Measurements from ENCODE around the gene C8A.

The C8A gene

DNA sequence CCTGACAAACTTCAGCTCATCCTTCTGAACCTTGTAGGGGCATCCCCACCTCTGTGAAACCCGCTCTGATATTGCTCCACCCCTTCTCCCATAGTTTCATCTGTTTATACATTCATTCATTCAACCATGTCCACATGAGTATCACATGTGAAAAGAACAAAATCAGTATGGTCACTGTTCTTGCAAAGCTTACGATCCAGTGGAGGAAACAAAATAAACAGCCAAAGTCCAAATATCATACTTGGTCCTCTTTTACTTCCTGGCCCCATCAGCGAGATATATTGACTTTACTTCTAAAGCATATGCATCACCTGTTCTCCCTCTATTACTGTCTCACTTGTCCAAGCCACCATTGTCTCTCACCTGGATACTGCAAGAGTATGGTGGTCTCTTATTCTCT is 35.6 kb downstream of the C8A start:
- no peak for DNase-seq (ENCODE audit: low spot score)

DNA sequence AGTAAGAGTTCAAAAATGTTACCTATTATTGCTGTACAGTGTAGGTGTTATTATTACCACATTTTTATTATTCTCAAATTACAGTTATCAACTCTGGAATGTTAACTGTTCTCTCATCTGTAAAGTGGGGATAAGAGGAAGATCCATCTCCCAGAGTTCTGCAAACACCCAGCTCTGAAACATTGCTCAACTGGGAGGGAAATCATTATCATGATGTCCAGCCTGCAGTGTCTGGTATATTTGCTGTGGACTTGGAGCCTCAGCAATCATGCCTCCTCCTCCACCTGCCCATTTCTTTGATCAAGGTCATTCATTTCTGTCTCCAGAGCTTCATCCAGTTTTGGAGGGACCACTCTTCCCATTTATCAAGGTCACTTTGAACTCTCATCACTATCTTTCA is 39.4 kb downstream of the C8A start:
- no peak for DNase-seq (ENCODE audit: low spot score)

DNA sequence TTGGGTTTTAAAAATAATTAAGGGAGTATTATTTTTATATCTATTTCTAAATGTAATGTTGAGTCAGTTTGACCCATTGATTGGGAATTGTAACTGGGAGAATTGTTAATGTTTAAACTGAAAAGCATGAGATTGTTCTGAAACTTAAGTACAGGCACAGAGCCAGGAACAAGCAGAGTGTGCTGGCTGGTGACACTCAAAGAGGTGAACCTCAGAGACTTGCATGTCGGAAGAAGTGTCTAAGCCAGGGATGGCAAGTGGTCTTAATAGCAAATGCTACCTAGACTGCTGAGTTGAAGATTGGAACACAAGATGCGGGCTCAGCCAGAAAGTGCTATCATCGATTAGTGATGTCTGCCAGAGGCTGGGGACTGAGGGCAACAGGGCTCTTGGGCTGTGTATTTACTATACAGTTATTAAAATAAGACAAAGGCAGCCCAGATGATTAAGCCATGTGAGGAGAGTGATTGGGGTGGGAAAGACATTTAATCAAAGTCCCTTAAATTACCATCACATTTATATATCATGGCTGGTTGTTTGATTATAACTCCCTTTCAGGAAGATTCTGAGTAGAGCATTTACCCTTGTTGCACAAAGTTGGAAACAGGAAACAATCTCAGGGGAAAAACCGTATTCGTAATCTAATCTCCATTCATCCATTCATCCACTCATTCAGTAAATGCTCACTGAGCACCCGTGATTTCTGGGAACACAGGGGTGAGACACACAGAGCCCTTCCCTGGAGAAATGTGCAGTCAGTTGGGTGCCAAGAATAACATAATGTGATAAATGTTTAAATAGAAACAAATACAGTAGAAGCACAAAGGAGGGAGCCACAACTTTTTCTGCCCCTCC is 42.8 kb downstream of the C8A start:
- DNase-seq (ENCODE audit: low spot score), result no peak

DNA sequence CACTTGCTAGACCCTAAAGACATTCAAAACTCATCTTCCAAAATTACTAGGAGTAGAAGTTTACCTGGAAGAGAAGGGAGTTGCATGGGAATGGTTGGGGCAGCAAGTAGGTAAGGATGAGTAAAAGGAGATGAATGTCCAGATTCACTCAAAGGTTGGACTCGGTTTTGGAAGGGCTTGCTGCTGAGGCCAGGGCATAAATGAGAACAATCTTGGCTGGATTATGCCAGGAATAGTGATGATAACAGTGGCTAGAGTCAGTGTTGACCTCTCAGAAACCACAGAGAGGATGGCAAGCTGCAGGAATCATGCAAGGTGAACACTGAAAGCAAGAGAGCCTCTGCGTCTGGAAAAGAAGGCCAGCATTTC is 43.4 kb downstream of the C8A start:
- DNase-seq (ENCODE audit: low spot score), result no peak

DNA sequence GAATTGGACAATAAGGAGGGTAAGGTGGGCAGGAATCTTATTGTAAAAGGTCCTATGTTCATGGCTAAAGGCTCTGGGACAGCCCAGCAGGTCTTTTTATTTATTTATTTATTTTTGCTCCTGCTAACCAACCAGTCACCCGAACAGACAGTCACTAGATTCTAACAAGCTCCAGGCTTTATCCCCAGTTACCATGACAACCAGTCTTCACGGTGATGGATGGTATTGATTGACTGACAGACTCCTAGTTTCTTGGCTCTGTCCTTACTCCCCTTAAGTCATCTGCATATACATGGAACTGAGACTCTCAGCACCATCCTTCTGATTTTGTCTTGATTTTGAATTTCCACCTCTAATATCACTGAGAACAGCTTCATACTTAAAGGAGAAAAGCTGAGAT is 44.3 kb downstream of the C8A start:
- DNase-seq (ENCODE audit: low spot score), result no peak

DNA sequence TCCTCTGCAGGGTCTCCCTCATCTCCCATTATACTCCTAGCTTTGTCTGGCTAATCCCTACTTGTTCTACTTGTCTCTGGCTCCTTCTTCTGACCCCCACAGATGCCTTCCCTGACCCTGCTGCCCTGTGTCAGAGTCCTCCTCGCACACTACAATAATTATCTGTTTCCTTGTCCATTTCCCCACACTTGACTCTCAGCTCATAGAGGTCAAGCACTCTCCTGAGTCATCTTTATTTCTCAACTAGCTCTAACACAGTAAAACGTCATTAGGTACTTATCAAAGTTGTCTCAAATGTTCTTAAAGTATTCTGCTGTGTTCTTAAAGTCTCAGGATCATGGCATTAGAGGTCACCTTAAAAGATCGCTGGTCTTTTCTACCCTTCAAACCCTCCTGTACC is 47.1 kb downstream of the C8A start:
- peak; percentile 33 for DNase-seq (ENCODE audit: low spot score)

DNA sequence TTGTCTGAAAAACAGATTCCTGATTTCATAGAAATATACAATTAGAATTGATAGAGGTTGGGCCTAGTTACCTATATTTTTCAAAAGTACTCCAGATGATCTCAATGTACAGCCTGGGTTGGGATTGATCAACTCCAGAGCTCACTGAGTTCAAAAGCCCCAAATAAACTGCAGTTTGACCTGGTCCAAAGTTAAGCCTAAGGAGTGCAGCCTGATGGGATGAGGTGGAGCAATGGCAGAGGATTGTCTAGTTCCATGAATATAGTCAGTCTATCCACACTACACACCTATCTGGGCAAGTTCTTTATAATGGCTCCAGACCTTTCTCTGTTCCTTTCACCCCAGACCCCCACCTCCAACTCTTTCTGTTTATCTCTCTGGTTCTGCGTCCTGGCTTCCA is 49.2 kb downstream of the C8A start:
- DNase-seq (ENCODE audit: low spot score), result no peak

DNA sequence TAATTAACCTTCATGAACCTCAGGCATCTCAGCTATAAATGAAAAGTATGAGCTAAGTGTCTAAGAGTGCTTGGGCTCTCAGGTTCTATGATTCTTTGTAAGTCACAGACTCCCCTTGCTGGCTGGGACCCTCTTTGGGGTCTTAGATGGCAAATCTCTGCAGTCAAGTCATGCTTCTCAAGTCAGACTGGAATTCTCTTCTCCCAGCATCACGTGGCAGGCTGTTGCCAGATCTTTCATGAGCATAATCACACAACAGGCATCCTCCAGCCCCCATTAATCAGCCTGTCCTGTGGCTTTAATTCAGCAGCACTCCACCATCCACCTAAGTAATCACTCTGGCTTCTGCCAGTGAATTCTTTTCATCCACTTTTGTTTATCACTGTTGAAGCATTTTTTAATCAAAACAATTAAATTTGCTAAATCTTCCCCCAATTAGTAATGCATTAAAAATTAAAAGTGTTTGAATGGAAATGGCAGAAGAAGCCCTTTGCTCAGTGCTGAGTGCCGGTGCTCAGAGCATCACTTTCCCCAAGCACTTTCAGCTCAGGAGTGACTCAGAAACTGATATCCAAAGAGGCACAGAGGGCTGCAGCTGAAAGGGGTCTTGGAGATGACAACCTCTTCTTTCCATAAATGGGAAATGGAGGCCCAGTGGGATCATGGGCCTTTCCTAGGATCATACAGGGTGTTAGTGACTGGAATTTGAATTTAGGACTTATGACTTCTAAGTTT is 50.2 kb downstream of the C8A start:
- no peak for DNase-seq (ENCODE audit: low spot score)

DNA sequence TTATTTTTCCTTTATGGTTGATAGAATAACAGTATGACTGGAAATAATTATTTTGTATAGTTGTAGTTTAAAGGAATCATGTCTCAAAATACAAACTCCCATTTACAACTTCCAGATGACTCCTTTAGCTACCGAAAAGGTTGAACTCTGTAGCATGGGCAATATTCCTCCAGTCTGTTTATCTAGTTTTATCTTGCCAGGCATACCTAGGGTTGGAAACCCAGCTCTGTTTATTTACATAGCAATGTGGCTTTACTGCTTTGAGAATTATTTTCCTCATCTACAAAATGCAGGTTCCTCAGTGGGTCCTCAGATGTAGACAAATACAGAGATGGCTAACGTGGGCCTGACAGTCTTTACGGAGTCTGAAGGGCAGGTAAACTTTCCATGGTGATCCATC is 51.1 kb downstream of the C8A start:
- no peak for DNase-seq (ENCODE audit: low spot score)

DNA sequence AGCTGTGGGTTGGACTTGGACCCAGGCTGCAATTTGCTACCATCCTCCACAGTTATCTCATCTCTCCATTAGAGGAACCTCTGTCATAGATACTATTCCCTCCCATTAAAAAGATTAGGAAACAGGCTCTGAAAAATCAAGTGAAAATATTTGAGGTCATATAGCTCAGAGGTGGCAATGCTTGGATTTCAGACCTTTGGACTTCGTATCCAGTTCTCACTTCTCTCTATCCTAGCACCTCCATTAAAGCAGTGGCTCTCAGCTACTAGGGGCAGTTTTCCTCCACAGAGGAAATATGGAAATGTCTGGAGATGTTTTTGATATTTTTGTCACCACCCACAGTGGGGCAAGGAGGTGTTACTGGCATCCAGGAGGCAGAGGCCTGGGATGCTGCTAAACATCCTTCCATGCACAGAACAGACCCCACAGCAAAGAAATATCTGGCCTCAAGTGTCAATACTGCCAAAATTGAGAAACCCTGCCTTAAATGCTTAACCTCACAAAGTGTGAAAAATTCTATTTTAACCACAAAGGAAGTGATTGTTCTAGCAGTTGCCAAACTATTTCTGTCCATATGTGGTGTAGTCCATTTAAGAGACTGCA is 54.1 kb downstream of the C8A start:
- DNase-seq (ENCODE audit: low spot score), result peak; percentile 73

DNA sequence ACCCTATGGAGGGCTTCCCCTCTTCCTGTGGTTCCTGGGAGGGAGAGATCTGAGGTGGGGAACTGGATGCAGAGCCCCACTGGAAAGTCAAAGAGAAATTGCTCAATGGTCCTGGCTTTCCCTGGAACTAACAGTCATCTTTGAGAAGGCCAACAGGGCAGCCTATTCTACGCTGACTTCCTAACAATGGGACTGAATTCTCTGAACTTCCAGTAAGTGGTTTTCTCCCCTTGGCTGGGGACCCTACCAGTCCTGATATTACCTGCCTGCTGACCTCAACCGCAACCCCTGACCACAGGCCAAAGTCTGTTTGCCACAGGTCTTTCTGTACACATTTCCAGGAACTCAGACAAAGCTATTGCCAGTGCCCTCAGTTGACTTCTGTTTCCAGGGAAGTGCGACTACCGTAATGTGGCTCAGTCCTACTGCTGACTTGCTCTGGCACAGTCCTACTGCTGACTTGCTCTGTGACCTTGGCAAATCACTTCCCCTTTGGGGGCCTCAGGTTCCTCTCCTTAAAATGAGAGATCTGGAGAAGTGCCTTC is 55.9 kb downstream of the C8A start:
- no peak for DNase-seq (ENCODE audit: low spot score)

DNA sequence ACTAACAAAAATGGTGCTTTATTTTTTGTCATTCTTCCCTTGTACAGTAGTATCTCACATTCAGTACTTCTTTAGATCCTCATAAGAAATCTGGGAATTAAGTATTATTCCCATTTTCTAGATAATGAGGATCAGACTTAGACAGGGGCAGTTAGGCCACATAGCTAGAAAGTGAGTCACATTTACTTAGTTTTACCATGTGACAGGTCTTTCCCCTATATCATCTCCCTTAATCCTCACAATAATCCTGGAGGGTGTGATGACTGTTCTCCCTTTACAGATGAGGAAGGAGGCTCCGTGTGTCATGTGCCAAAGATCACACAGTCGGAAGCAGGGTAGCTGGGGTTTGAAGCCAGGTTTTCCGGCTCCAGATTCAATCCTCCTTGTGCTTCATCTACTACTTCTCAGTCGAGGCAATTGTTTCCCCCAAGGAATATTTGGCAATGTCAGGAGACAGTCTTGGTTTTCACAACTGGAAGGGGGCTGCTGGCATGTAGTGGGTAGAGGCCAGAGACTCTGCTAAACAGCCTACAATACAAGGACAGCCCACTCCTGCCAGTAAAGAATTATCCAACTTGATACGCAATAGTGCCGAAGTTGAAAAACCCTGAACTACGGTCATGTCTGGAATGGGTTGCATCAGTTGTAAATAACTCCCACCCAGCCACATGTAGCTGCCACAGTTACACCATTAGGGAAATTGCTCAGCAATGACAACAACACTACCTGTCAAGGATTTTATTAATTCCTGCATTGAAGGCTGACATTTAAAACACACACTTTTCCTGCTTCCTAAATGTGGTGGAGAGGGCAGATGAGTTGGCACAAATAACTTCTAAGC is 56.7 kb downstream of the C8A start:
- DNase-seq (ENCODE audit: low spot score), result peak; percentile 36

DNA sequence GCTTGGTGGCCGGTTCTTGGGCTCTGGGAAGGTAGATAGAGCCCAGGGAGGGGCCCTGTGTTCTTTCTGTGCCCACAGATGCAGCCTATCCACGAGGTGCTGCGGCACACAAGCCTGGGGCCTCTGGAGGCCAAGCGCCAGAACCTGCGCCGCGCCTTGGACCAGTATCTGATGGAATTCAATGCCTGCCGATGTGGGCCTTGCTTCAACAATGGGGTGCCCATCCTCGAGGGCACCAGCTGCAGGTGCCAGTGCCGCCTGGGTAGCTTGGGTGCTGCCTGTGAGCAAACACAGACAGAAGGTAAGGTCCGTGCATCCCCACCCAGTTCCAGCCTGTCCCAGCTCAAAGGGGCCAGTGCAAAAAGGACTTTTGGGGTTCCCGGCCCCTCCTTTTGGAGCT is 57.7 kb downstream of the C8A start:
- no peak for DNase-seq (ENCODE audit: low spot score)

DNA sequence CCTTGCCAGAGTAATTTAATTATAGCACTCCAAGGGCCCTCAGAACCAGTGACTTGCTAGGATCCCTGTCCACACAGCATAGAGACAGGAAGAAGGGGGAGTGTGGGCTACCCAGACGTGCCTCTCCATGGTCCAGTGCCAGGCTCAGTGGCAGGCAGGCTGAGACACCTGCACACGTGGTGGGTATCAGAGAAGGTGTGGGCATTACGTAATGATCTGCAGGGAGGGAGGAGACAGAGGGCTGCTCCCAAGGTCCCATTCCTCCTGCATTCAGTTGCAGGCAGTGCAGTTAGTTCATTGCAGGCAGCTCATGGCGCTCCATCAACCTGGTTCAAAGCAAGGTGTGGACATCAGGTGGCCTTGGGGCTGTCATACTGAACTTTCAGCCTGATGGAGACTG is 61.4 kb downstream of the C8A start:
- no peak for DNase-seq (ENCODE audit: low spot score)

DNA sequence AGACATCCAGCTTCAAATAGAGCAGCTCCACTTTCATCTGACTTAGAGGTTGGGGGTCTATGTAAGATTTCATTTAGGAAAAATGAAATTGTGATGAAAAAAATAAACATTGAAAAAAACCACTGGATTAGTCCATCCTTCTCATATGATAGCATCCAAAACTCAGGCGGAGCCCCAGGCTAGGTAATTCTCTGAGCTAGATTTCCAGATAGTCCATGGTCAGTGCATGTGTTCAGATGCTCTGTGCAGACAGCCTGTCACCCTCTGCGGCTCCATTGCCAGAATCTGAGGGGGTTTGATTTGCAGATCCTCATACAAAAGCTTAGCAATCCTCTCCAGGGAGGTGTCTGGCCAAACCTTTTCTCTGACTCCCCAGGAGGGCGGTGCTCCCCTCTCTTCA is 62.0 kb downstream of the C8A start:
- no peak for DNase-seq (ENCODE audit: low spot score)

DNA sequence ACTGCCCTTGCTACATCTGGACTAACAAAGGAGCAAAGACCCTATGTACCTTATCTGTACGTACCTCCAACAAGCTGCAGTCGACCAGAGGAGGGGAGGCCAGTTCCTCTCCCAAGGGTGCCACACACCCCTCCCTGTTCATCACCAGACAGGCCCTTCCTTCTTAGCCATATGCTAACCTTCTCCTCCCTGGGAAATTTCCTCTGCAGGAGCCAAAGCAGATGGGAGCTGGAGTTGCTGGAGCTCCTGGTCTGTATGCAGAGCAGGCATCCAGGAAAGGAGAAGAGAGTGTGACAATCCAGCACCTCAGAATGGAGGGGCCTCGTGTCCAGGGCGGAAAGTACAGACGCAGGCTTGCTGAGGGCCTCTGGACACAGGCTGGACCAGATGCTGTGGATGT is 62.8 kb downstream of the C8A start:
- no peak for DNase-seq (ENCODE audit: low spot score)

DNA sequence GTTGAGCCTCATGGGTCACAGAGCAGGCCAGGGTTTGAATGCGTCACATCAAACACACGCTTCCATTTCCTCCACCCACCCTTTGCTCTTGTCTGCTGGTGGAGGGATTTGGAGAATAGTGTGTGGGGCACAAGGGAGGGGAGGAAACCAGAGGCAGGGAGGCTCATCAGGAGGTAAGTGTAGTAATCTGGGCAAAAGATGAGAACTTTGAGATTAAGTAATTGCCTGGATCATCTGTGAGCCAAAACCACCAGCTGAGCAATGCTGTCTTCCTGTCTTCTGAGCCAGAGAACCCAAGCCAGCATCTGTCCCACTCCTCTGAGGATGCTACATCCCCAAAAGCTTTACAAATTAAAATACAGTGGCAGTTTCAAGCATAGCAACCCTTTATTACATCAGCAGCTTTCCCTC is 66.0 kb downstream of the C8A start:
- DNase-seq (ENCODE audit: low spot score), result peak; percentile 60

DNA sequence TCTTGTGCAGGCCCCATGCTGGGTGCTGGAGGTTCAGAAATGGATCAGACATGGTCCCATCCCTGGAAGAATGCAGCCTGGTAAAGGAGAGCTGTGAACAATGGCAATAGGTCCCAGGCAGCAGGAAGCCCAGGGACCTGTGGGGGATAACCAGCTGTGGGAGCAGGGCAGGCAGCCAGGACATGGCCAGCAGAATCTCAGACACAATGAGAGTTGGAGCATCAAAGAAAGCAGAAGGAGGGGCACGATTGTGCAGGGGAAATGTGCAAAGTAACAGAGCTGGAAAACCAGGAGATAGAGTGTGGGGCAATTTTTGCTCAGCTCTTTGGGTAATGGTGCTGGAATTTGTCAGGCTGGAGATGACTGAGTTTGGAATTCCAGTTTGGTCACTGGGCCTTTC is 66.9 kb downstream of the C8A start:
- peak; percentile 18 for DNase-seq (ENCODE audit: low spot score)

DNA sequence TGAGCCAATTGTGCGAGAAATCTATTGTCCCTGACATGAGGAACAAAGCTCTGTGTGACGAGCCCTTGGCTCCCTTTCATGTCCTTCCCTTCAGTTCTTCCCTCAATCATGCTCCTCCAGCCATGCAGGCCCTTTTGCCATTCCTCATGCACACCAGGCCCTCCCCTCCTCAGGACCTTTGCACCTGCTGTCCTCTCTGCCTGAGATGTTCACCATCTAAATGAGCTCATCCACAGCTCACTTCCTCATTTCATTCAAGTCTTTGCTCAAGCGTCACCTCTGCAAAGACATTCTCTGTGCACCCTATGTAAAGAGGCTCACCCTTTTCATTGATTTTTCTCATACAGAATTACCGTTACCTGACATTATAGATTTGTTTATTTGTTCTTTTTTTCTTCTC is 67.5 kb downstream of the C8A start:
- DNase-seq (ENCODE audit: low spot score), result no peak

DNA sequence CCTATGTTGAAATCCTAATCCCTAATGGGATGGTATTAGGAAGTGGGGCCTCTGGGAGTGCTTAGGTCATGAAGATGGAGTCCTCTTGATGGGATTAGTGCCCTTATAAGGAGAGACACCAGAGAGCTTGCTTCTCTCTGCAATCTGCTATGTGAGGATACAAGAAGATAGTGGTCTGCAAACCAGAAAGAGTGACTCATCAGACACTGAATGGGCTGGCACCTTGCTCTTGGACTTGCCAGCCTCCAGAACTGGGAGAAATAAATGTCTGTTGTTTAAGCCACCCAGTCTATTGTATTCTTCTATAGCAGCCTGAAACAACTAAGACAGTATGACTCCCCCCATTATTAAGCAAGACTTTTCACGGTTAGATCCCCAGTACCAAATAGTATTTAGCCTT is 67.9 kb downstream of the C8A start:
- no peak for DNase-seq (ENCODE audit: low spot score)

DNA sequence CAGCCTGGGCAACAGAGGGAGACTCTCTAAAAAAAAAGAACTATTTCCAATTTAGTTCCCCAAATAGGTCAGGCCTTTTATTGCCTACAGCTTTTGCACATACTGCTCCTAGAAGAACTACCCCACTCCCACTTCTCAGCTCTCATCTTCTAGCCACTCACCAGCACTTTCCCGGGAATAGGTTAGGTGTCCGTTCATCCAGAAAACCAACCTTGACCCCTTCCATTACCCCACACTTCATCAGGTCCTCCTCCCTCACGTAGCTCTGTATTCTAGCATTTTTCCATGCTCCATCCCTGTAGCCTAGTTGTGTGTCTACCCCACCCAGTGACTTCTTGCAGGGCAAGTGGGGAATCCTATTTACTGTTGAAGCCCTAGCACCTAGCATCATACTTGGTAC is 68.6 kb downstream of the C8A start:
- no peak for DNase-seq (ENCODE audit: low spot score)

DNA sequence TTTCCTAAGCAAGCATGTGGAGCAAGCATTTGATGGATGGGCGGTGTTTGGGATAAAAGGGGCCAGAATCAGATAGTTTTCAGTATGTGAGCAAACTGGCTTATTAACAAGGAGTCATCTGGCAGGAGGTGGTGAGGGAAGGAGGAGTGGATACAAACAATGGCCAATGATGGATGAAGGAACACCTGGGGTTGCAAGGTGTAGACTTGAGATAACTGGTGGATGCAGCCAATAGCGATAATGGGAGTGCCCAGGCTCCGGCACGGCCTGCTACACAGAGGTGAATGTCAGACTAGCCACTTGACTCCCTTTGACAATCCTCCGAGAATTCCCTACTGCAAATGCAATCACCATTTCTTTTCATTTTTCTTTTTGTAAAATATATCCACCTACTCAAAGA is 69.5 kb downstream of the C8A start:
- DNase-seq (ENCODE audit: low spot score), result no peak

All from GM03348 (cell line).